CD1c-positive myeloid dendritic cell (primary cell): ENCODE data around the gene LATS2.

Source experiments
- DNase-seq: peaks from one replicate; pipeline ENCODE4 v3.0.0-alpha.2; 2016; ENCODE audit errors: extremely low spot score

LATS2 gene

GRCh38 chr13:20993661-20994440 is 67.5 kb downstream of the LATS2 start:
- no peak for DNase-seq

- no peak for DNase-seq
These were observed 68.2 kb downstream of the LATS2 start for GRCh38 chr13:20993211-20993610.

- no peak for DNase-seq
These were observed 69.5 kb downstream of the LATS2 start for GRCh38 chr13:20991741-20992520.

GRCh38 chr13:20990910-20991525 is 70.4 kb downstream of the LATS2 start:
- DNase-seq = no peak

GRCh38 chr13:20989656-20990321 is 71.6 kb downstream of the LATS2 start:
- no peak for DNase-seq

- no peak for DNase-seq
These were observed 72.3 kb downstream of the LATS2 start for GRCh38 chr13:20988909-20989655.

GRCh38 chr13:20988033-20988908 is 73.1 kb downstream of the LATS2 start:
- no peak for DNase-seq

- DNase-seq = no peak
These were observed 73.8 kb downstream of the LATS2 start for GRCh38 chr13:20987599-20987998.

- no peak for DNase-seq
These were observed 76.5 kb downstream of the LATS2 start for GRCh38 chr13:20984879-20985278.

- DNase-seq = no peak
These were observed 78.0 kb downstream of the LATS2 start for GRCh38 chr13:20983386-20983785.

GRCh38 chr13:20981370-20982095 is 79.9 kb downstream of the LATS2 start:
- no peak for DNase-seq

GRCh38 chr13:20980899-20981298 is 80.5 kb downstream of the LATS2 start:
- no peak for DNase-seq

GRCh38 chr13:20980430-20980829 is 81.0 kb downstream of the LATS2 start:
- DNase-seq = no peak

GRCh38 chr13:20977394-20977793 is 84.0 kb downstream of the LATS2 start:
- DNase-seq = no peak

- no peak for DNase-seq
These were observed 86.3 kb downstream of the LATS2 start for GRCh38 chr13:20974981-20975585.

GRCh38 chr13:20973886-20974425 is 87.4 kb downstream of the LATS2 start:
- no peak for DNase-seq

GRCh38 chr13:20972731-20973130 is 88.7 kb downstream of the LATS2 start:
- DNase-seq = no peak

- DNase-seq = no peak
These were observed 92.2 kb downstream of the LATS2 start for GRCh38 chr13:20969182-20969581.

- no peak for DNase-seq
These were observed 92.6 kb downstream of the LATS2 start for GRCh38 chr13:20968745-20969144.
